BJ (cell line): ENCODE data around the gene CATSPER4. TPM values are rescaled to one million over a fixed set of nuclear protein-coding genes. Genes with fewer than 3 reads are reported as not detected.

Source experiments
- CTCF ChIA-PET: fragments of 350-600 bp; formaldehyde crosslinking; extraction: SDS; loops from one replicate; lab custom pipeline; 2021; ENCODE audit warnings: antibody characterized with exemption, inconsistent platforms; lab: Yijun Ruan, JAX
- POLR2A ChIA-PET: fragments of 300-600 bp; sonication (Branson Sonifier 250); formaldehyde crosslinking; extraction: SDS; loops from one replicate; lab custom pipeline; 2021; ENCODE audit warnings: antibody characterized with exemption; lab: Charles Lee
- DNase-seq: peaks from one replicate; pipeline ENCODE4 v3.0.0-alpha.2; 2011; ENCODE audit warnings: low read depth
- H3K27me3 ChIP-seq: 2 replicates; pipeline ENCODE4 v1.6.0; 2011; ENCODE audit warnings: low read length; ENCODE audit not compliant: control insufficient read depth, insufficient read depth
- H3K36me3 ChIP-seq: 2 replicates; pipeline ENCODE4 v1.5.1; 2011; ENCODE audit warnings: low read length; ENCODE audit not compliant: control insufficient read depth, insufficient read depth
- H3K4me3 ChIP-seq: 2 replicates; pipeline ENCODE4 v1.5.1; 2011; ENCODE audit warnings: low read depth, mild to moderate bottlenecking, control low read depth, low read length
- CTCF ChIP-seq: IDR thresholded peaks from 2 replicates; pipeline ENCODE4 v1.5.1; 2011; ENCODE audit warnings: low read depth, mild to moderate bottlenecking, control low read depth, inconsistent platforms, low read length, moderate library complexity; ENCODE audit not compliant: insufficient read depth
- polyA plus RNA-seq: library from polyadenylated mRNA; depleted of rRNA; stranded (reverse); fragments of >200 nt; gene quantifications from 2 replicates; pipeline ENCODE4 v1.2.3, GENCODE V29; 2011; rRNA removed

The CATSPER4 gene
- polyA plus RNA-seq, 1 experiment = not detected

DNA sequence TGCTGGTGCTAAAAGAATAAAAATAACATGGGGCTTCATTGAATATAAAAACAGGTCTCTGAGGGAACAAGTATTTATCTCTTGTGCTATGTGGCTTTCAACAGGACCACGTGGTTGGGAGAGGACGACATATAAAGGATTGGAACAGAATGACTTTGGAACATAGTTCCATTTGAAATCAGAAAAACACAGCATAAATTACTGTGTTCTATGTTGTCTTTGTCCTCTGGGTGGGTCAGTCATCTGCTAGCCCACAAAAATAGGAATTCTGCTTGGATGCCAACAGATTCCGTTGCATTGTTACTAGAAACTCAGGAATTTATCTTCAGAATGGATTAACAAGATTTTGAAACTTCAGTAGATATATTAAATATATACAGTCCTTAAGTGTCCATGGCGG, 49.5 kb downstream of the CATSPER4 start:
- TF ChIP-seq CTCF = no peak
- no peak overlapping the region for H3K4me3 ChIP-seq
- H3K36me3 ChIP-seq = no peaks in the 10 kb centered on the region
- ChIA-PET POLR2A (no interaction called here), CTCF (interaction anchor here (0.7 kb wide), 1 partner anchor 12 kb away, joined by 3 read pairs; no protein-coding TSS in a partner anchor)
- H3K27me3 ChIP-seq = no peaks in the 10 kb centered on the region
- no peak for DNase-seq

Other genes with a start within 250 kb of the CATSPER4 start
- 11.9 and 13.2 TPM in 2 replicates for gene PAFAH2, start 192.5 kb upstream of the CATSPER4 start, polyA plus RNA-seq
- 3.6 and 5.0 TPM in 2 replicates for gene EXTL1, start 168.8 kb upstream of the CATSPER4 start, polyA plus RNA-seq
- gene SLC30A2, start 144.5 kb upstream of the CATSPER4 start, polyA plus RNA-seq = not detected in 2 replicates
- gene TRIM63, start 123.0 kb upstream of the CATSPER4 start, polyA plus RNA-seq = not detected in 2 replicates
- gene PDIK1L, start 78.8 kb upstream of the CATSPER4 start, polyA plus RNA-seq = 1.4 and 2.9 TPM in 2 replicates
- not detected in 2 replicates for gene FAM110D, start 31.5 kb upstream of the CATSPER4 start, polyA plus RNA-seq
- gene C1orf232, start 21.6 kb upstream of the CATSPER4 start, polyA plus RNA-seq = not detected in 2 replicates
- gene ZNF593, start 20.7 kb upstream of the CATSPER4 start, polyA plus RNA-seq = 26.3 and 30.2 TPM in 2 replicates
- not detected in 2 replicates for gene ZNF593OS, start 18.8 kb upstream of the CATSPER4 start, polyA plus RNA-seq
- gene CNKSR1, start 13.1 kb upstream of the CATSPER4 start, polyA plus RNA-seq = 0.23 and 0.63 TPM in 2 replicates
- gene CEP85, start 43.6 kb downstream of the CATSPER4 start, polyA plus RNA-seq = 9.4 and 10.8 TPM in 2 replicates
- gene SH3BGRL3, start 89.5 kb downstream of the CATSPER4 start, polyA plus RNA-seq = 298 and 309 TPM in 2 replicates
- gene UBXN11, start 116.0 kb downstream of the CATSPER4 start, polyA plus RNA-seq = 8.5 and 12.9 TPM in 2 replicates
- gene CD52, start 127.4 kb downstream of the CATSPER4 start, polyA plus RNA-seq = not detected in 2 replicates
- 0.20 and 0.44 TPM in 2 replicates for gene CRYBG2, start 163.5 kb downstream of the CATSPER4 start, polyA plus RNA-seq
- gene ZNF683, start 182.1 kb downstream of the CATSPER4 start, polyA plus RNA-seq = not detected in 2 replicates
- not detected in 2 replicates for gene LIN28A, start 220.2 kb downstream of the CATSPER4 start, polyA plus RNA-seq
- gene DHDDS, start 241.7 kb downstream of the CATSPER4 start, polyA plus RNA-seq = 37.2 and 46.2 TPM in 2 replicates